ENCODE measurements around the gene ASAP3.

Gene ASAP3

GRCh38 chr1:23522244-23522982, 38.4 kb upstream of the ASAP3 start:
- no peak for ATAC-seq
- no peak for TF ChIP-seq OSR1 (CRISPR knock-in tag; IDR thresholded peaks at IDR 0.05)

DNA sequence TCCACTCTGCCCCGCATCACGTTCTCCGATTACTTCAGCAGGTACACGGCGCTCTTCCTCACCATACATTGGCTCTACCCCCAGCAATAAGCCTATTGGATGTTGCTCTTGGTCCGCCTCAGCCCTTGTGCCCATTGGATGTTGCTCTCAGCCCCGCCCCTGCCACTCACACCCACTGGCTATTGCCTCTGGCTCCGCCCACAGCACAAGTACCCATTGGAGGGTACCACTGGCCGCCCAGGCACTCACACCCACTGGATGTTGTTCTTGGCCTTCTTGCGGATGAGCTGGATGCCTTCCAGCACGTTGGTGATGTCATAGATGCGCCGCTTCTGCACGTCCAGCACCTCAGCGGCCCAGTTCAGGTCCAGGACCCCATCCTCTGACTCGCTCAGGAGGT, 37.6 kb upstream of the ASAP3 start:
- no peak for TF ChIP-seq GLIS3 (CRISPR knock-in tag; IDR thresholded peaks at IDR 0.05)
- no peak for TF ChIP-seq TOX (CRISPR knock-in tag; IDR thresholded peaks at IDR 0.05; ENCODE audit: borderline replicate concordance)
- no peak for TF ChIP-seq ARNTL (CRISPR knock-in tag; IDR thresholded peaks at IDR 0.05; ENCODE audit: borderline replicate concordance, low read depth)
- no peak for TF ChIP-seq POU6F1 (CRISPR knock-in tag; IDR thresholded peaks at IDR 0.05; ENCODE audit: borderline replicate concordance, low read depth)
- TF ChIP-seq OSR1 (CRISPR knock-in tag; IDR thresholded peaks at IDR 0.05) = no peak
- TF ChIP-seq ZFP30 (CRISPR knock-in tag; IDR thresholded peaks at IDR 0.05) = no peak
- ATAC-seq = peak; percentile 64

DNA sequence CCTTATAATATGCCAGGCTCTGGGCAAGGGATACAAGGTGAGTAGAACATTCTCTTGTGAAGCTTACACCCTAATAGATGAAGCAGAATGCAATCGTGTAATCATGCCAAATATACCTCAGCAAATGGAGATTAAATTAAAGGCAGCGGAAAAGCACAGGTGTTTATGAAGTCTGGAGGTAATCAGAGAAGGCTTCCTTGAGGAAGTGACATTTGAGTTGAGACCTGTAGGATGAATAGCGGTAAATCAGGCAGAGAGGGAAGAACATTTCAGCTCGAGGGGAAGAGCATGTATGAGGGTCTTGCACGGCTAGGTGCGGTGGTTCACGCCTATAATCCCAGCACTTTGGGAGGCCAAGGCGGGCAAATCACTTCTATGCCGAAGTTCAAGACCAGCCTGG, 33.6 kb upstream of the ASAP3 start:
- ATAC-seq = no peak
- TF ChIP-seq ZNF8 (CRISPR knock-in tag; IDR thresholded peaks at IDR 0.05) = no peak
- no peak for TF ChIP-seq ZFP30 (CRISPR knock-in tag; IDR thresholded peaks at IDR 0.05)
- TF ChIP-seq BACH2 (CRISPR knock-in tag; IDR thresholded peaks at IDR 0.05; ENCODE audit: borderline replicate concordance) = no peak
- TF ChIP-seq TOX (CRISPR knock-in tag; IDR thresholded peaks at IDR 0.05; ENCODE audit: borderline replicate concordance) = no peak
- TF ChIP-seq, protein P1, sequence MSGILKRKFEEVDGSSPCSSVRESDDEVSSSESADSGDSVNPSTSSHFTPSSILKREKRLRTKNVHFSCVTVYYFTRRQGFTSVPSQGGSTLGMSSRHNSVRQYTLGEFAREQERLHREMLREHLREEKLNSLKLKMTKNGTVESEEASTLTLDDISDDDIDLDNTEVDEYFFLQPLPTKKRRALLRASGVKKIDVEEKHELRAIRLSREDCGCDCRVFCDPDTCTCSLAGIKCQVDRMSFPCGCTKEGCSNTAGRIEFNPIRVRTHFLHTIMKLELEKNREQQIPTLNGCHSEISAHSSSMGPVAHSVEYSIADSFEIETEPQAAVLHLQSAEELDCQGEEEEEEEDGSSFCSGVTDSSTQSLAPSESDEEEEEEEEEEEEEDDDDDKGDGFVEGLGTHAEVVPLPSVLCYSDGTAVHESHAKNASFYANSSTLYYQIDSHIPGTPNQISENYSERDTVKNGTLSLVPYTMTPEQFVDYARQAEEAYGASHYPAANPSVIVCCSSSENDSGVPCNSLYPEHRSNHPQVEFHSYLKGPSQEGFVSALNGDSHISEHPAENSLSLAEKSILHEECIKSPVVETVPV (CRISPR knock-in tag; IDR thresholded peaks at IDR 0.05) = no peak

GRCh38 chr1:23515905-23516304, 31.9 kb upstream of the ASAP3 start:
- no peak for ATAC-seq
- TF ChIP-seq, protein P2, sequence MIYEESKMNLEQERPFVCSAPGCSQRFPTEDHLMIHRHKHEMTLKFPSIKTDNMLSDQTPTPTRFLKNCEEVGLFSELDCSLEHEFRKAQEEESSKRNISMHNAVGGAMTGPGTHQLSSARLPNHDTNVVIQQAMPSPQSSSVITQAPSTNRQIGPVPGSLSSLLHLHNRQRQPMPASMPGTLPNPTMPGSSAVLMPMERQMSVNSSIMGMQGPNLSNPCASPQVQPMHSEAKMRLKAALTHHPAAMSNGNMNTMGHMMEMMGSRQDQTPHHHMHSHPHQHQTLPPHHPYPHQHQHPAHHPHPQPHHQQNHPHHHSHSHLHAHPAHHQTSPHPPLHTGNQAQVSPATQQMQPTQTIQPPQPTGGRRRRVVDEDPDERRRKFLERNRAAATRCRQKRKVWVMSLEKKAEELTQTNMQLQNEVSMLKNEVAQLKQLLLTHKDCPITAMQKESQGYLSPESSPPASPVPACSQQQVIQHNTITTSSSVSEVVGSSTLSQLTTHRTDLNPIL (CRISPR knock-in tag; IDR thresholded peaks at IDR 0.05; ENCODE audit: low read depth) = no peak
- TF ChIP-seq CSDC2 (CRISPR knock-in tag; IDR thresholded peaks at IDR 0.05) (no peak), ZC3H10 (CRISPR knock-in tag; IDR thresholded peaks at IDR 0.05) (no peak), BACH2 (CRISPR knock-in tag; IDR thresholded peaks at IDR 0.05; ENCODE audit: borderline replicate concordance) (no peak), ARNTL (CRISPR knock-in tag; IDR thresholded peaks at IDR 0.05; ENCODE audit: borderline replicate concordance, low read depth) (no peak), OSR1 (CRISPR knock-in tag; IDR thresholded peaks at IDR 0.05) (no peak), ZFP30 (CRISPR knock-in tag; IDR thresholded peaks at IDR 0.05) (no peak), TOX (CRISPR knock-in tag; IDR thresholded peaks at IDR 0.05; ENCODE audit: borderline replicate concordance) (no peak), TCF4 (CRISPR knock-in tag; IDR thresholded peaks at IDR 0.05; ENCODE audit: borderline replicate concordance) (no peak), ZNF8 (CRISPR knock-in tag; IDR thresholded peaks at IDR 0.05) (no peak), ZNF565 (CRISPR knock-in tag; conservative IDR thresholded peaks at IDR 0.05; ENCODE audit: low read depth) (no peak), RARB (CRISPR knock-in tag; IDR thresholded peaks at IDR 0.05) (no peak), ZNF70 (CRISPR knock-in tag; IDR thresholded peaks at IDR 0.05) (no peak), PPARA (CRISPR knock-in tag; IDR thresholded peaks at IDR 0.05; ENCODE audit: borderline replicate concordance) (no peak)
- TF ChIP-seq, protein P3, sequence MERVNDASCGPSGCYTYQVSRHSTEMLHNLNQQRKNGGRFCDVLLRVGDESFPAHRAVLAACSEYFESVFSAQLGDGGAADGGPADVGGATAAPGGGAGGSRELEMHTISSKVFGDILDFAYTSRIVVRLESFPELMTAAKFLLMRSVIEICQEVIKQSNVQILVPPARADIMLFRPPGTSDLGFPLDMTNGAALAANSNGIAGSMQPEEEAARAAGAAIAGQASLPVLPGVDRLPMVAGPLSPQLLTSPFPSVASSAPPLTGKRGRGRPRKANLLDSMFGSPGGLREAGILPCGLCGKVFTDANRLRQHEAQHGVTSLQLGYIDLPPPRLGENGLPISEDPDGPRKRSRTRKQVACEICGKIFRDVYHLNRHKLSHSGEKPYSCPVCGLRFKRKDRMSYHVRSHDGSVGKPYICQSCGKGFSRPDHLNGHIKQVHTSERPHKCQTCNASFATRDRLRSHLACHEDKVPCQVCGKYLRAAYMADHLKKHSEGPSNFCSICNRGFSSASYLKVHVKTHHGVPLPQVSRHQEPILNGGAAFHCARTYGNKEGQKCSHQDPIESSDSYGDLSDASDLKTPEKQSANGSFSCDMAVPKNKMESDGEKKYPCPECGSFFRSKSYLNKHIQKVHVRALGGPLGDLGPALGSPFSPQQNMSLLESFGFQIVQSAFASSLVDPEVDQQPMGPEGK (CRISPR knock-in tag; IDR thresholded peaks at IDR 0.05; ENCODE audit: borderline replicate concordance) = no peak
- TF ChIP-seq, protein P1 (CRISPR knock-in tag; IDR thresholded peaks at IDR 0.05) = no peak
